ENCODE results near the gene TRAK1. TPM values are rescaled to one million over a fixed set of nuclear protein-coding genes. Genes with fewer than 3 reads are reported as not detected.
"Not testable (repeated sequence)": the region's sequence is repeated elsewhere in the genome, so short reads cannot be mapped to it uniquely, and the experiment has no call there.

Gene TRAK1, protein sequence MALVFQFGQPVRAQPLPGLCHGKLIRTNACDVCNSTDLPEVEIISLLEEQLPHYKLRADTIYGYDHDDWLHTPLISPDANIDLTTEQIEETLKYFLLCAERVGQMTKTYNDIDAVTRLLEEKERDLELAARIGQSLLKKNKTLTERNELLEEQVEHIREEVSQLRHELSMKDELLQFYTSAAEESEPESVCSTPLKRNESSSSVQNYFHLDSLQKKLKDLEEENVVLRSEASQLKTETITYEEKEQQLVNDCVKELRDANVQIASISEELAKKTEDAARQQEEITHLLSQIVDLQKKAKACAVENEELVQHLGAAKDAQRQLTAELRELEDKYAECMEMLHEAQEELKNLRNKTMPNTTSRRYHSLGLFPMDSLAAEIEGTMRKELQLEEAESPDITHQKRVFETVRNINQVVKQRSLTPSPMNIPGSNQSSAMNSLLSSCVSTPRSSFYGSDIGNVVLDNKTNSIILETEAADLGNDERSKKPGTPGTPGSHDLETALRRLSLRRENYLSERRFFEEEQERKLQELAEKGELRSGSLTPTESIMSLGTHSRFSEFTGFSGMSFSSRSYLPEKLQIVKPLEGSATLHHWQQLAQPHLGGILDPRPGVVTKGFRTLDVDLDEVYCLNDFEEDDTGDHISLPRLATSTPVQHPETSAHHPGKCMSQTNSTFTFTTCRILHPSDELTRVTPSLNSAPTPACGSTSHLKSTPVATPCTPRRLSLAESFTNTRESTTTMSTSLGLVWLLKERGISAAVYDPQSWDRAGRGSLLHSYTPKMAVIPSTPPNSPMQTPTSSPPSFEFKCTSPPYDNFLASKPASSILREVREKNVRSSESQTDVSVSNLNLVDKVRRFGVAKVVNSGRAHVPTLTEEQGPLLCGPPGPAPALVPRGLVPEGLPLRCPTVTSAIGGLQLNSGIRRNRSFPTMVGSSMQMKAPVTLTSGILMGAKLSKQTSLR
- 21.2 and 32.0 TPM in 2 replicates for total RNA-seq

DNA sequence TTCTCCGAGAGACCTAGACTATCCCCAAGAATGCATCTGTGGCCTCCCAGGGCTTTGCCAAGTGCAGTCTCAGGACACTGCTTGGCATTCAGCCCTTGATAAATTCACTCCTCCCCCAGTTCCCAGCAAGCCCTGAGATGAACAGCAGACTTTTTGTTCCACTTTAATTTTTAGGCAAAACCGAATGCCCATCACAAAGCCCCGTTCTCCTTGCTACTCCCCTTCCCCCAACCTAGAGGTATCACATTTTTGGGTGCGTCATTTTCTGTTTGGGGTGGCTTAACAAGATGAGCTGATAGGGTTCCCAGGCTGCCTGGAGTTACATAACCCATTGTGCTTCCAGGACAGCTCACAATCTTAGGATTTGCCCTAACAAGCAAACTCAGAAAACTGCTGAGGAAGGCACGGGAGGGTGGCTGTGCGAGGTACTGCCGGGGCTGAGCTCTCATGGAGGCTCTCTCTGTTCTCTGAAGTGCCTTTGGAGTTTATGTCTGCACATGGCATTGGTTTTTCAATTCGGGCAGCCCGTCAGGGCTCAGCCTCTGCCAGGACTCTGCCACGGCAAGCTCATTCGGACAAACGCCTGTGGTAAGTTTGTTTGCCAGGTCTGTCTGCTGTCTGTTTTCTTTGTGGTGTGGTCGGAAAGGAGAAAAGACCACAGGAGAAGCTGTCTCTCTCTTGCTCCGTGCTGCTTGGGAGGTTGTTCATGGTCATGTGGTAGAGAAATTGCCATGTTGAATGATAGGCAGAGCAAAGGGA, at the start of gene TRAK1:
Gene TRAK1 (plus strand): TSS at position 385 of the 759 bp plus-strand sequence. CDS start 113 bp downstream, at position 498.
- DNase-seq (ENCODE audit: low read depth in 2 of 2): no peak

DNA sequence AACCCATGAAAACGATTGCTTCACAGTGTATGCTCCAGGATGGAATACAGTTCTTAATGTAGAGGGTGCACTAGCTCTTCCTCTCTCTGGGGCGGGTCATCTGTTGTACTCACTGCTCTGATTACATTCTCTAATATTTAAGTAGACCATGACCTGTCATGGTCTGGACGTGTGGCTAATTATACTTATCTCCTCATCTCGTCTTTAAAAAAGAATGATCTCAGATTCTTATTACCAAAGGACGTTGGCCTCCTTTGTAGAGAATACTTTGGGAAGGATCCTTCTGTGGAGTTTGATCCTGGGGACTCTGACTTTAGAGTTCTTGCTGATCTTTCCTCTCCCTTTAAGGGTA, 48.4 kb upstream of the TRAK1 start:
- peak in 1 of 2 donors; percentile 33 for DNase-seq (ENCODE audit: low read depth in 2 of 2)

DNA sequence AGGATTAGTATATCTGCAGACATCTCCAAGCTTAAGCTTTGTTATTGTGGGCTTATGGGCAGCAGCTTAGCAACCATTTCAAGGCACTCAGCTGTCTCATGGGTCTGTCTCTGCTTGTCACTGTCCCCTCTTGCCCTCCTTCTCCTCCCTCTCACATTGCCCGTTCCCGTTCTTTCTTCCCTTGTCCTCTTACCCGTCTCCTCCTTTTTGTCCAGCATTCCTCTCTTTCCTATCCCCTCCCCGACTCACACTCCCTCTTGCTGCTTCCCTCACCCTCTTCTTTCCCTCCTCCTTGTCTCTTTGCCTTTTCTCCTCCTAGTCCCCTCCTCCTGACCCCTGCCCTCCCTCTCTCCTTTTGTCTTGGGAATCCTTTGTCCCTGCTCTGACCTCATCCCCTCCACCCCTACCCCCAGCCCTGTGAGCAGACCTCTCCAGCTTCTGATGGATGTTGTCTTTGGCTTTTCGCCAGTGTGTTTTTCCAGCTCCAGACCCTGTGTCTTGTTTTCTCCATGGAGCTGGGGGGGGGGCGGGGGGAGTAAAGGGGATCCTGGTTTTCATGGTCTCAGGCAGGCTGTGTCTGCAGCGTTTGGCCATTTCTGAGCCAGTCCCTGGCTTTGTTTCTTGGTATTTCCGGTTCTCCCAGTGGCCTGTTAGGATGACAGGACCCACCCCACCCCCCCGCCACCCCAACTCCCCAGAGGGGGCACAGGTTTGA, 47.9 kb upstream of the TRAK1 start:
- DNase-seq (ENCODE audit: low read depth in 2 of 2): peak; percentile 97

DNA sequence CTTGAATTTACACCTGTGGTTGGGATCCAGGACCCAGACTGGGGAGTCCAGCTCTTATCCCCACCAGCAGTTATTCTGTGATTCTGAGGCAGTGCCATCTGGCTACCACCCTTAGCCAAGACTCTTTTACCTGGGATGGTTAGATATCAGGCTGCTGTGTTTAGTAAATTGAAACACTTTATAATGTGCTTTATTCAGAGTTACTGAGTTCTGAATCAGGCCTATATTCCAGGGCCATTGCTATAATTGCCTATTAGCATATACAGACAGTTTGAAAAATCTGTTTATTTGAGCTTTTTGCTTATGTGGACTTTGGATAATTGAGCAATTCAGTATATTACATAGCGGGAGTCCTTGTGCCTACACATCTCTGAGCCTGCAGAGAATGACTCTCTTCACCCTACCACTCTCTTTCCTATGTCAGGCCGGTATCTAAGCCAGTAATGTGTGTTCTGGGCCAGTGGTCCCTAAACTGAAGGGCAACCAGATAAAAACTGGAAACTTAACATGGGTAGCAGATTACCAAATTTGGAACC, 45.4 kb upstream of the TRAK1 start:
- DNase-seq (ENCODE audit: low read depth in 2 of 2): no peak

DNA sequence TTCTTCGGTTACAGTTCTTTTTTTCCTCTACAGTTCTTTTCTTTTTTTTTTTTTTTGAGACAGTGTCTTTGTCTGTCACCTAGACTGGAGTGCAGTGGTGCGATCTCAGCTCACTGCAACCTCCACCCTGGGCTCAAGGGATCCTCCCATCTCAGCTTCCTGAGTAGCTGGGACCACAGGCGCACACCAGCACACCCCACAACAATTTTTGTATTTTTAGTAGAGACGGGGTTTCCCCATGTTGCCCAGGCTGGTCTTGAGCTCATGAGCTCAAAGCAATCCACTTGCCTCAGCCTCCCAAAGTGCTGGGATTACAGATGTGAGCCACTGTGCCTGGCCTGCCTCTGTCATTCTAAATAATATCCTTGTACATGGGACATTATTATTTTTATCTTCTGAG, 42.6 kb upstream of the TRAK1 start:
- not testable (repeated sequence) for DNase-seq (ENCODE audit: low read depth in 2 of 2)

DNA sequence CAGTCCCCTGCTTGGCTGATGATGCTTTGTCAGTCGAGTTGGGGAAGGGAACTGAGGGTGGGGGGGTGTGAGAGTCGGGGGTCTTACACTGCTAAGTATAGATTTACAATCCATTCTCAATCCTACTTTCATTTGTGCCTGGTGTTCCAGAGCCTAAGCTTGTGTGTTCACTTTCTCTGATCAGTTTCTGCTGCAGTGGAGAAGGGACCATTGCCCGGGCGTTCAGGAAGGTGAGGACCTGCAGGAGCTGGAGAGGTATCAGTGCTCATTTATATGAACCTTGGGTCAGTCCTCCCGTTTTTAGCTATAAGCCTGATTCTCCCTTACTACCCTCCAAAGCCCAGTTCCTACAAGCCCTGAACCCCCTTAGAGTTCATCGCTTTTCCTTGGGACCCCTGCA, 41.0 kb upstream of the TRAK1 start:
- DNase-seq (ENCODE audit: low read depth in 2 of 2): no peak

DNA sequence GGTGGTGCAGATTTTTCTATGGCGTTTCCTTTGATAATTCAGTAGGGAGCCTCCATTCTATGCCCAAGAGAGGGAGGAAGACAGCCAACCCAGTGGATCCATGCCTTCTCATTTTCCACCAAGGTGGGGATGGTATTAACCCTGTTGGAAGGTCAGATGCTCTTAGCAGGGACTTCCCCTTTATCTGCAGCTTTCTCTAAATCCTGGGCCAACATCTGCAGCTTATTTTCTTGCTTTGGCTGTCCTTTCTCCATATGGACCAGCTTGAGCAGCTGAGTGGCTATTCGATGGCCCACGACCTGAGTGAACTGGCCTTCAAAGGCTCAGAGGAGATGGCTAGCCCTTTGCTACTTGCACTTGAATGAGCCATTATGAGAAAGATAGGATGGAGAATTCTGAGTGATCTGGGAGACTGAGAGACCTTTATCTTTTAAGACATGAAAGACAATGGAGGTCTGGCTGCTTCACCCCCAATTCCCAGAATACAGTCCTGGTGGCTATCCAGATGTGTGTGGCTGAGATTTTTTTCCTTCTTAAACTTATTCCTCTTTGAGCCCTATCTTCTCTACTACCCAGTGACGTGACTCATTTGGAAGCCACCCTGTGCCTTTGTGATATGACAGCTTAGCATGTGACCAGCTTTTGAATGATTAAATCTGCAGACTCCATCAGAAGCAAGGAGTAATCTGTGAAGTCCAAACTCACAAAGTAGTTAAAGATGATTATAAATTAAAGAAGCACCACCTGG, 39.6 kb upstream of the TRAK1 start:
- peak in 1 of 2 donors; percentile 47 for DNase-seq (ENCODE audit: low read depth in 2 of 2)

DNA sequence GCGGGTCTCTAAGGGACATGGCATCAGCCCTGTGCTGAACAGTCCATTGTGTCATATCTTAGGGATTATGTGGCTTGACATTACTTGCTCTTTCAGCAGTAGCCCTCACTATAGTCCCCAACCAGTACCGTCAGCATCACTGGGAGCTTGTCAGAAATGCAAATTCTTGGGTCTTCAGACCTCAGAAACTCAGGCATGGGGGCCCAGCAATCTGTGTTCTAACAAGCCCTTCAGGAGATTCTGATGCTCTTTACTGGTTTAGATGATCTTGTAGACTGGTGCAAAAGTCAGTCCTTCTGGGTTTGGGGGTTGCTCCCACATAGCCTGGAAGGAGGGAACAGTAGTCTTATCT, 39.0 kb upstream of the TRAK1 start:
- DNase-seq (ENCODE audit: low read depth in 2 of 2): no peak

DNA sequence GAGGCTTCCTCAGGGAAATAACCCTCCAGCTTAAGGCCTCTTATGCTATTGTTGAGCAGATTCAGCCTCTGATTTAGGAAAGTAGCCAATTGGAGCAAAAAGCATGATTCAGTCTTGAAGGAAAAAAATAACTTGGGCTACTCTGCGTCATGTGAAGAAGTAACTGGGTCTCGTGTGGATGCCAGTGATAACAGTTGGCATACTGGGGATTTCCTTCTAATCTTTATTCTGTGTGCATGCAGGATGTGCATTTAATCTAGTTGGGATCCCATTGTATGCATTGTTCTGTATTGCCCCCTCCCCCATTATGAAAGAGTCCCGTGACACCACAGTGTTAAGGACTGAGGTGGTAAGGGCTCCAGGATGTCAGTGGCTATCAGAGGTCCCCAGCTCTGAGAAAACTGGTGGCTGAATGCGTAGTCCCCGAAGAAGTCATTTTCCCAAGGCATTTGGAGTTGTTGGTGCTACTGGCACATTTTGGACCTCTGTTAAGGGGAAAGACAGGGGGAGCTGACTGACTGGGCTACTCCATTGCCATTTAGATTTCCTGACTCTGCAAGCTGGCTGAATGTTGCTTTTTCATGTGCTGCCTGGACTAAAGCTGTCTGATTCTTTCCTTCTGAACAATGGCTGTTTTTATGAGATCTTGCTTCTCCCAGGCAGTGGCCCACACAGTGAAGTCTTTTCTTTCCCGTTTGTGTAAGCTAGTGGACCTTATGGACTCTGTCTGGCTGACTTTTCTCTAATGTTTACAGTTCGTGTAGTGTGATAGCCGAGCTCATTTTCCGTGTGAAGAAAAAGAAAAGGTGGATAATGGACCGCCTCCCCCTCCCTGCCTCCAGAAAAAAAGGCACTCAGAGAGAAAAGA, 38.4 kb upstream of the TRAK1 start:
- peak; percentile 57 to 88 for DNase-seq (ENCODE audit: low read depth in 2 of 2)

DNA sequence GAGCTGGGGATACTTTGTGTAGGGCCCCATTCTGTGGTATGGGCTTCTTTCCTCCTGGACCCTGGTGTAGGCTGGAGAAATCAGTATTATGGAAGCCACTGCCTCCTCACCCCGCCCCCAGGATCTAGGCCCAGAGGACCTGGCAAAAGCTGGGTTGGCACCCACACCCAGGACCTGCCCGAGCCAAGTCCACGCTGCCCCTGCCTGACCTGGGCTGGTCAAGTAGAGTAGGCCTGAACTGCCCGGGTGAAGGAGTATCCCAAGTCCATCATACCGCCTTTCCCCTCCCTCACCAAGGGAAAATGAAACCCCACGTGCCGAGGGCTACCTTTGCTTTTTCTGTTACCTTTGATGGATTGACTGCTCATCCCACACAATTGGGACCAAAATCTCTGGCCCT, 37.7 kb upstream of the TRAK1 start:
- DNase-seq (ENCODE audit: low read depth in 2 of 2): no peak

DNA sequence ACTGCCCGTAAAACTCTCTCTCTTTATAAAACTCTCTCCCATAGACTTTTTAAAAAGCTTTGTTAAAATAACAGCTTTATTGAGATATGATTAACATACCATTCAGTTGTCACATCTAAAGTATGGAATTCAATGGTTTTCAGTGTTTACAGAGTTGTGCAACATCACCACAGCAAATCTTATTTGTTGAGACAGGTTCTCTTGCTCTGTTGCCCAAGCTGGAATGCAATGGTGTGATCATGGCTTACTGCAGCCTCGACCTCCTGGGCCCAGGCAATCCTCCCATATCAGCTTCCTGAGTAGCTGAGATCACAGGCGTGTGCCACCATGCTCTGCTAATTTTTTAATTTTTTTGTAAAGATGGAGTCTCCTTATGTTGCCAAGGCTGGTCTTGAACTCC, 35.9 kb upstream of the TRAK1 start:
- no peak for DNase-seq (ENCODE audit: low read depth in 2 of 2)

DNA sequence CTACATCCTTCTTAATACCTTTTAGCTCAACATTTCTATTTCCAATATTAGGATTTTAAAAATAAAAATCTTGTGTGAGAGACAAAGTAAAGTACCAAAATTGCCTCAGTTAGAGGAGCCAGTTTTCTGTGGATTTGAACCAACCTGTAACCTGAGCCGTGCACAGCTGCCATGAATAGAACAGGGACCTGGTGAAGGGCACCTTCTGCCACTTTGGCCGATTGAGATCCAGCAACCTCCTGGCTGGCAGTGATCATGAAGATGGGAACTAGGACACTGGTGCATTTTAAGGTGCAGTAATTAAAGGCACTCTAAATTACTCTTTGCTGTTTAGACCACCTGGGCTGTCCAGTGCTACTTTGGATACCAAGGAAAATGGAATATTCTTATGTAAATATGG, 34.3 kb upstream of the TRAK1 start:
- DNase-seq (ENCODE audit: low read depth in 2 of 2): no peak

DNA sequence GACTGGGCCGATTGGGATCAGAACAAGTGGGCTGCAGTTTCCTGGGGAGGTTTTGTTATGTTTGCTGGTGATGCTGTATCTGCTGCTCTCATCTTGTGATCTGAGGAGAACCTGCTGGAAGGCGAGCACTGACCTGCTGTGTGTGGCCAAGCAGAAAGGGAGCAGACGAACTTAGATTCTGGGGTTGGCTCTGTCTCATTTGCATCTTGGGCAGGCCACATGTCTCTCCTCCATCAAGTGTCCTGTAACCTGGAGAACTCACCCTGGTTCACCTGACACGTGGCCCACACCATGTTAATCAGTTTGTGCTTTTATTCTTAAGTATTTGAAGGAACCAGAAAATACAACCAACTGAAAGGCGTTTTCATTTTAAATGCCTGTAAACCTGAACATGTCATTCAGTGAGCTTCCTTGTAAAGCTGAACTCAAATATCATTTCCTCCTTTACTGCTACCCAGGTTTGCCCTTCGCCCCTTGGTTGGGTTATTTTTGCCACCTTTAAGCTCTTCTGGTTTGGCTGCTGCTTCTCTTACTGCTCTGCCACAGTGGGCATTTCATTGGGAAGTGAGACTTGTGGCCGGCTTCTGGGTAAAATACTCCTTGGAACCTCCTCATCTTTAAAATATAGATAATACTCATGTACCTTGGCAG, 33.5 kb upstream of the TRAK1 start:
- DNase-seq (ENCODE audit: low read depth in 2 of 2): no peak

DNA sequence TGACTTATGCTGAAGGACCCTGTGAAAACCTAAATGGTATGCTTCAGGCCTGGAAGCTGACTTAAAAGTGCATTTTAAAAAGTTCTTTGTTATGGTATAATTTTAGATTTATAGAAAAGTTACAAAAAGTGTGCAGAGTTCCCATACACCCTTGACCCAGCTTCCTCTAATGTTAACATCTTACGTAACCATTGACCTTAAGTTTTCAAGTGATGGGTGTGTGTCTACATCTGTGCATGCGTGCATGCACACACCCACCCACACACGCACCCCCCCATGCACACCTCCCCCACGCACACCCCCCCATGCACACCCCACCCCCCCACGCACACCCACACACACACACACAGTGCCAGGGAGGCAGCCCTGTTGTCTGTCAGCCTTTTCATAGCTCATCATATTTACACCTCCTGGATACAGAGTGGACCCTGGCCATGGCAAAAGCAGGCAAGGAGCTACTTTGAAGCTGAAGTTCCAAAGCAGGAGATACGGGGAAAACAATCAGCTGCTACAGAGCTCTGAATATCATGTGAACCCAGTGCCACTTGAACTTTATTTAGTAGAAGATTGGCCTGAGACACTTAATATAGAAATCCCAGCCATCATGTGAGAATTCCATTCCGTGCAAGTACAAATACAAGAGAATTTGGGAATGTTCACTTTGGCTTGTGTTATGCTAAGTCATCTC, 30.0 kb upstream of the TRAK1 start:
- DNase-seq (ENCODE audit: low read depth in 2 of 2): no peak

DNA sequence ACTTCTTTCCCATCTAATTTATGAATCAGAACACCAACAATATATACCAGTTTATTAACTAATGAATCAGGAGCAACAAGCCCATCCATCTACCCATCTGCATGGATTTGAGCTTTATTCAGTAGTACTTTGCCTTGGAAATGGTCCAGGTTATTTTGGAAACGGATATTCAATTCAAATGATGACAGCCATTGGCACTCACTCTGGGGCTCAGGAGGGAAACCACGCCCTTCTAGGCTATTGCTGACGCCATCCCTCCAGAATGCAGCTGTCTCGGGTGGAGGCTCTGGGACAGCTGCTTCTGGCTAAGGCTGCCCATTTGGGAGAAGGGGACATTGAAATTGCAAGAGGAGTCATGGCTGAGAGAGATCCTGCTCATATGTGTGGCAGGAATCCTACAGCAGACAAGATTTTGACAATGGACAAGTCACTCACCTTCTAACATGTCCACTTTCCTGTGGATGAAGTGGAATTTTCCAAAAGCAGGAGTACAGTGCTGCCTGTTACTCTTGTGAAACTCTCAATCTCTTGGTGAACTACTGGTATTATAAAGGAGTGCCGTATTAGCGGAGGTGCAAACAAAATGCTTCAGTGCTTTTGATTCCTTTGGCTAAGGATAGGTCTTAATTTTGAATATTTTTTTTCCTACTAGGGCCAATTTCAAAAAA, 29.3 kb upstream of the TRAK1 start:
- DNase-seq (ENCODE audit: low read depth in 2 of 2): peak; percentile 90 to 95

DNA sequence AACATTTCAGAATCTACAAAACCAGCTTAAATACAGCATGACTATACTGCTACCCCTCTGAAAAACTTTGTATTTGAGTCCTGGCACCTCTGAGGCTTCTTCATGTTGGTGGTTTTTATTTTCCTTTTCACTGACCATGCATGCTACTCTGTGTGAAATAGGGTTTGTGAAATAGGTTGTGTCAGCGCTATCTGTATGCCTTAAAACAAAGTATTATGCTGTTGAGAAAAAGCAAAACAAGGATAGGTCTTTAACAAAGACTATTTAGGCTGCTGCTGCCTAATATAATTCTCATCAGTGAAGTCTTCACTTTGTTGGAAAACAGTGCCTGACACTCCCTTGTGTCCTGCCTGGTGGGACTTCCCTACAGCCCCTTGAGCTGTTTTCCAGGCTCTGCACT, 28.7 kb upstream of the TRAK1 start:
- DNase-seq (ENCODE audit: low read depth in 2 of 2): no peak

DNA sequence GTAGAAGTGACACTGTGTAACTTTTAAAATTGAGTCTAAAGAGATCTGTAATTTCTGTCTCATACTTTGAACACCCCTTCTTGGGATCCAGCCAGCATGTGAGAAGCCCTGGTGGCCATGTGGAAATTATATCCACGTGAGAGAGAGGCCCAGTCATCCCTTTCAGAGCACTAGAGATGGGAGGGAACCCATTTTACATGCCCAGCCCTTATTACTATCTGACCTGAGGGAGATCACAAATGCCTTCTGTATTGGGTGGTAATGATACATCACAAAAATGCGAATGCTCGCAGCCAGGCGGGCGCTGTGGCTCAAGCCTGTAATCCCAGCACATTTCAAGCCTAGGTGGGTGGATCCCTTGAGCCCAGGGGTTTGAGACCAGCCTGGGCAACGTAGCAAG, 27.3 kb upstream of the TRAK1 start:
- DNase-seq (ENCODE audit: low read depth in 2 of 2): peak; percentile 50 to 57
